GM19351 (cell line): Measurements from ENCODE around the gene PLCD3.

Experiments
- ATAC-seq: cut with Tn5 transposase; IDR thresholded peaks from one replicate; pipeline ENCODE4 v1.9.1; 2021; ENCODE audit warnings: mild to moderate bottlenecking, moderate library complexity; ENCODE audit not compliant: unreplicated experiment

Gene PLCD3

DNA sequence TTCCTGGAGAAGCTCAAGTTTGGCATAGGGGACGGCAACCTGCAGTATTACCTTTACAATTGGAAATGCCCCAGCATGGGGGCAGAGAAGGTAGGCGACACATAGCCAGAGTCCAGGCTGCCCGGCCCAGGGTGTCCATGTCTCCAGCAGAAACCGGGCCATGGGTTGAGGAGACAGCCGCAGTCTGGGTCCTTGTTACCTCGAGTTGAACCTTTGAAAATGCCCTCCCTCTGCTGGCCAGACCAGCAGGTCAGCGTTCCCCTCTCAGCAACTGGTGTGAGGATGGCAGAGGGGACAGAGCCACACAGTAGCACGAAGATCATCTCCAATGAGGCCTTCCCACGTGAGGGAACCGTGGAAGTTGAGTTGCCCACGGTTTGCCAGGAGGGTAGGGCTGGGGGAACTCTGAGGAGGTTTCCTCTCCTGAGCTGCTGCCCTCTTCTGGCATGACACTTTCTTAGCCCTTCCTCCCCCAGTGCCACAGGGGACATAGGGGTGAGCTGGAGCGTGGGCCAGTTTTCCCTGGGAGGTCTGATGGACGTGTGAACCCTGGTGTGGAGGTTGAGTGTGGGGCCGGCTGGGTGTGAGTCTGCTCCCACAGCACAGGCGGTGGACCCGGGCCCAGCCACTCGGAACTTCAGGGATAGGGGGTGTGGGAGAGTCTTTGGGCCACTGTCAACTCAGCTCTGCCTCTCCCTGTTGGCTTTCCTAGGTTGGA lies 27.2 kb downstream of the PLCD3 start:
- ATAC-seq = no peak

DNA sequence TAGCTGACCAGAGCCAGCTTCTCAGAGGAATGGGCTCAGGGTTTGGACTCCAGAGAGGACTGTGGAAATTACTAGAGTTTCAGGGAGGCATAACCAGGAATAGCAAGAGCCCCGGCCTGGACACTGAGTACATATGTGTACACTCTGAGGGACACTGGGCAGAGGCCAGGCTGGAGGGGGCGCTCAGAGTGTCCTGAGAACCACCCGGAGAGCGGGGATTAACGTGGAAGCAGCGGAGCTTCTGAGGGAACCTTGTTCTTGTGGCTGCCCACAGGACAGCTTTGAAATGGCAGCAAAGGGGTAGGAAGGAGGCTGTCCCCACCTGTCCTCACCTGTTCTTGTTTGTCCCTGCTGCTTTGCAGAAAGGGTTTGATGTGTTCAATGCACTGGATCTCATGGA lies 27.8 kb downstream of the PLCD3 start:
- ATAC-seq = no peak

DNA sequence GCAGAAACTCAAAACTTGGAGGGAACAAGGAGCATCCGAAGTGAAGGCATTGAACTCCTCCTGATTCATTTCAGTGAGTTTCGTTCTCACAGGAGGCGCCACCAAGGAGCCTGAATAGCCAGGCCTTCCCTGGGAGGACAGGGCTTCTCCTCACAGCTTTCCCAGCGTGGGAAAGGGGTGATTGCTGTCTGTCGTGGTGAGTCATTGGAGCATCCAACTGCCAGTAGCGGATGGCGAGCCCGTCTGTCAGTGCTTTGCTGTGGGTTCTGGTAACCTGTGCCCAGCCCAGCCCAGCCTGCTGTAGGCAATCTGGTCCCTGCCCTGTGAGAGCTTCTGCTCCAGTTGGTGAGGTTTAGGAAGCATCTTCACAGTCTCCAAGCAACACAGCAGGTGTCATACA lies 28.3 kb downstream of the PLCD3 start:
- no peak for ATAC-seq

DNA sequence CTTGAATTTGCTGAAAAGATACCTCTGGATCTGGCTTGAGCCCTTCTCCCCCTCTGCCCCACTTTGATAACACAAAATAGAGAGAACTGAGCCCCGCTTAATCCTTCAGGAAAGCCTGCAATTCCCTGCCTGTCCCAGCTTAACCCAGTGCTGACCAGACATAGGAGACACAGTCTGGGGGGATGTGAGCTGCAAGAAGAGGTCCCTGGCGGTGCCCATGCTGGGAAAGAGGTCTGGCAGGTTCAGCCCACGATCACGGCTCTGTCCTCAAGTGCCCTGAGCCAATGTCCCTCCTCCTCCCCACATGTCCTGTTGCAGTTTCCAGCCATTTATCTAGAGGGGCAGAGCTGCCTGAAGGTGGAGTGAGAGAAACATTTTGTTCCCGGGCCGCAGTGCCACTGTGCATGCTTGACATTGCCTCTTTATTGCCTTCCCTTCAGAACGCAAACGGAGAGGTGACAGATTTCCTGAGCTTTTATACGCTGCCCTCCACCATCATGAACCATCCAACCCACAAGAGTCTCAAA lies 29.0 kb downstream of the PLCD3 start:
- ATAC-seq = no peak

DNA sequence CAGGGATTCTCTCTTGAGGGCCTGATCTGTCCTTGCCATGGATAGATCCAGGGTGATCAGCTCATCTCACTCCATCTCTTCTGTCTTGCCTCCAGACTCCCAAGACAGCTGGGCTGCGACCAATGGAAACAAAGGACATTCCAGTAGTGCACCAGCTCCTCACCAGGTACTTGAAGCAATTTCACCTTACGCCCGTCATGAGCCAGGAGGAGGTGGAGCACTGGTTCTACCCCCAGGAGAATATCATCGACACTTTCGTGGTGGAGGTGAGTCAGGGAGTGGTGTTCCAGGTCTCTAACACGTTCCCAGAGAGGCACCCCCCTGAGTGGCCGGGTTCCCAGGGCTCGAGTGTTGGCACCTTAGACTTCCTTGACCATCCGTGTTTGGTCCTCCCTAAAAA lies 29.5 kb downstream of the PLCD3 start:
- ATAC-seq = no peak

DNA sequence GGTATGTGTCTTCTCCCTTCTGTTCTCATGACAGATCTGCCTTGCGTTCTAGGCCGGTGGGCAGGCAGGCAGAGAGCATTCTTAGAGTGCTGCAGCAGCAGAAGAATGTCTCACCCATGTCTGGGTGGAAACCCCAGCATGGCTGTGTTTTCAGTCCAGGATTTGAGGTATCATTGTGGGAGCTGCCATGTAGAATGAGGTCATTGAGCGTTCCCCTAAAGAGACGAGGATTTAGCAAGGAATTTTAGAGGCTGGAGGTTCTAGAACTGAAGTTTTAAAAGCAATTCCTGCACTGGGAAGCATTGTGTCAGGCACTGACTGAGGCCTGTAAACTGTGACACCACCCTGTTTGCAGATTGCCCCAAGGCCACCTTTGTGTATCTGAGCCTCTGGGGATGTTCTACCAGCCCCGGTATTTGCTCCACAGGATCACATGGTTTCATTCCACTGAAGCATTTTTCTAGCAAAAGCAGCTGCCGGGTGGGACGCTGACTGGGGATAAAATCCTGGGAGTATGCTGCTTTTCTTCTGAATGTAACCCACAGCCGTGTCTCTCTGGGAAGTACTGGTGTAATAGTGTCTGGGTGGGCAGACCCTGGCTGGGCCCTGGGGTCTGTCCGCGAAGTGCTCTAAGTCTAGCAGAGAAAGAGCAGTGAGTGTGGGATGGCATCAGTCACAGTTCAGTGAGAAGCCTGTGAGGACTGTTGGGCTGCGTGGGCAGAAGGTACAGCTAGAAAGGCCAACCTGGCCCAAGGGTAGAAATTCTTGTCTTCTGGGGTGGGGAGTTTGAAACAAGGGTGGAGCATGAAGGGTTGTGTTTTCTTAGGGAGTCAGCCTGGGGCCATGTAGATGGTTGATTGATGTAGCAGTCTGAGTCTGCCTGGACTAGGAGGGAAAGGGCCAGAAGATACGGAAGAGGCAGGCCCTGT lies 30.2 kb downstream of the PLCD3 start:
- no peak for ATAC-seq

DNA sequence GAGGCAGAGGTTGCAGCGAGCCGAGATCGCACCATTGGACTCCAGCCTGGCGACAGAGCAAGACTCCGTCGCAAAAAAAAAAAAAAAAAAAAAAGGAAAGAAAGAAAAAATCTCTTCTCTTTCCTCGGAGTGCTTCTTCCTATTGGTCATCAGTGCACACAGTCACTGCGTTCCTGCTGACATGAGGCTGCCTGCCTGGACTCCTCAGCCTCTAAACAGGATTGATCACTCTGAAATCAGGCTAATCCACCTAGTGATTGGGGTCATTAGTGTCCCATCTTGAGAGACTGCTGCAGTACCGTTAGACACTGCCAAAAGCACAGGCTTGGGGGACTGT lies 30.8 kb downstream of the PLCD3 start:
- ATAC-seq = no peak

DNA sequence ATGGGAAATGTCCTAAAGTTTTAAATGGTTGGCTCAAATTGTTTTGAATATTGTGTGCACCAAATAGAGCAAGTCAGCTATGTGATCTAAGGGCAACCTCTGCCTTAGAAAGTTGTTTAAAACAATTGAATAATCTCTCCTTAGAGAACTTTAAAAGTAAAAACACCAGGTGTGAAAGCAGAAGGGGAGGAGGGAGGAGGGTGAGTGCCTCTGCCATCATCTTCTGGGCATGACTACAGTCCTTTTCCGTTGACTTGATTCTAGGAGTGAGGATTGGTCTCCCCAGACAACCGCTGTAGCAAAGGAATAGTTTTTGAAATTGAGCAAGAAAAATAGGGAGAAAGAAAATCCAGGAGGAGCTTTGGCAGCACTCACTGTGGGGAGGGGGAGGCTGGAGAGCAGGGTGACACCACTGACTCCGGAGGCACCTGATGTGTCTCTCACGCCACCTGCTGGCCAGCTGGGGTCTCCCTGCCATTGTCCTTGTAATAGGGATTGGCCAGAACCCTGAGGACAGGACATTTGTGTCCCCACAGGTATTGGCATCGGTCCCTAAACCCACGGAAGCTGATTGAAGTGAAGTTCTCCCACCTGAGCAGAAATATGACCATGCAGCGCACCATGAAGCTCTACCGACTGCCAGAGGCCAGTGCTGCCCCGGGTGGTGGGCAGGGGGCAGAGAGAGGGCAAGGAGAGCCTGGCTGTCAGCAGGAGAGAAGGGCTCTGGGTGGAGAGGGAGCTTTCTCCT lies 33.3 kb downstream of the PLCD3 start:
- ATAC-seq = no peak

DNA sequence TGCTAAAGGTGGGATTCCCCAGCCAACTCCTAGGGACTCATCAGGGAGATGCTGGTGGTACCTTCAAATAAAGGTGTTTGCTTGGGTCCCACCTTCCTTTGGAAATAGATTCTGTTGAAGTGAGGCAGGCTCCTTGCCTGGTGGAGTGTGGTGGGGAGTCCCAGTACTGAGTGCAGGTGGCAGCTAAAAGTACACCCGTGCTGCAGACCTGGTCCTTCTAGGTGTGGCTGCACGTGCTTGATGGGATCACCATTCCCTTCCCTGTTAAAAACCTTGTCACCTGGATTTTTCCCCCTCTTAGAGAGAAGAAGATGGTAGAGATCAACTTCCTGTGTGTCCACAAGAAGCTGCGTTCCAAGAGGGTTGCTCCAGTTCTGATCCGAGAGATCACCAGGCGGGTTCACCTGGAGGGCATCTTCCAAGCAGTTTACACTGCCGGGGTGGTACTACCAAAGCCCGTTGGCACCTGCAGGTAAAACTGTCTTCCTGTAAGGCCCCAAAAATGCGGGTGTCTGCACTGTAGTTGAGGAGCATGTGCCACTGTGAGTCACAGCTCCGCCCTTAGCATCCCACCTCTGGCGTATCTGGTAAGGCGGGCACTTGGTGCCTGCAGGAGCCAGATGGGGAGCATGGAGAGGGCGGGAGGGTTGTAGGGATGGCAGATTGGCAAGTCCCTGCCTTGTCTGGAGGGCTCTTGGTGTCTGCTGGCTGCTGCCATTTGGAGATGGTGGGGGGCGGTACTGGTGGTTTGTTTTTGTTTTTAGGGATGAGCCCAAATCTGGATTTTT lies 34.0 kb downstream of the PLCD3 start:
- no peak for ATAC-seq

DNA sequence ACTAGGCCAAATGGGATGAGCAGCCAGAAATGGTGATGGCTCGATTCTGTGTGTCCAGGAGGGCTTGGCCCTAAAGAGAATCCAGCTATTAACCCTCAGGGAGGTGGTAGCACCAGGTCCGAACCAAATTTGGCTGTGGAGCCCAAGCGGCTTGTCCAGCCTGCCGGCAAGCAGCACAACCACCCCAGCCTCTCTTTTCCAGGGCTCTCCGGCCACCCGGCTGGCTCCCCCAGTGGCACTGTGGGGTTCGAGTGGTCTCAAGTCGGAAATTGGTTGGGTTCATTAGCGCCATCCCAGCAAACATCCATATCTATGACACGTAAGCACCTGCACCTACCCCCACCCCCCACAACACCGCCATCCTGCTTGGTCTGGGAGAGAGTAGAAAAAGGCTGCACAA lies 35.4 kb downstream of the PLCD3 start:
- no peak for ATAC-seq

DNA sequence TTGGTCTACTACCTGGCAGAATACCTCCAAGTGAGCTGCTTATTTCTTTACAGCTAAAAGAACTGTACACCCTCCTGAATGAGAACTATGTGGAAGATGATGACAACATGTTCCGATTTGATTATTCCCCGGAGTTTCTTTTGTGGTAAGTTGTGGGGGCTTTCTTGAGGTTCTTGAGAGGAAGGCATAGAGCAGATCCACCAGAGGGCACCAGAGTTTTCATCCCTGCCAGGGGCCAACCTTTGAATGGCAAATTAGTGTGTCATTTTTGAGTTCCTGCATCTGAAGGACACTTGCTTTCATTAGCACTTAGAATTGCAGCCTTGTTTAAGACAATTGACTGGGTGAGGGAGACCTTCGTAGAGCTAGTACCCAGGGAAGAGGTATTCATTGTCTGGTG lies 36.2 kb downstream of the PLCD3 start:
- ATAC-seq = no peak

DNA sequence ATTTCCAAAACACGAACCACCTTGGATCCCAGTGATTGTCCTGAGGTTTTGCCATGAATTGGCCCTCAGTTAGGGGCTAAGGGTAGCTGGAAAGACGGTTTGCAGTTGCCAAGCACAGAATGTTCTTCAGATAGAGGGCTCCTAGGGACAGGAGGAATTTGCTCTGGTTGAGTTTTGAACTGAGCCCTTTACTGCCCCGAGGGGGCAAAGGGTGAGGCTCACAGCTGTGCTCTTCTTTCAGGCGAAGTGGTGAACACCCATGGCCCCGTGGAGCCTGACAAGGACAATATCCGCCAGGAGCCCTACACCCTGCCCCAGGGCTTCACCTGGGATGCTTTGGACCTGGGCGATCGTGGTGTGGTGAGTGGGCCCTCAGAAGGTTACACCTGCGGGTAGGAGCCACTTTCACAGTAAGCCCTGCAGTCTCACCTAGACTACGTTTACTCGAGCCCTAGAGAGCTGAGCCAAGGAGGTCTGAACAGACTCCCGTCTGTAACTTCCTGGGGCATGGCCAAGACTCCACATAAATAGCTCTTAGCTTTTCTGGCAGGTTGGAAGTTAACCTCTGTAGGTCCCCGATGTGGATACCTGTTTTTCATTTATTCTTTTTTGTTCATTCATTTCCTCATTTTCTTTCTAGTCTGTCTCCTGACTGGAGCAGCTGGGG lies 38.7 kb downstream of the PLCD3 start:
- ATAC-seq = no peak

DNA sequence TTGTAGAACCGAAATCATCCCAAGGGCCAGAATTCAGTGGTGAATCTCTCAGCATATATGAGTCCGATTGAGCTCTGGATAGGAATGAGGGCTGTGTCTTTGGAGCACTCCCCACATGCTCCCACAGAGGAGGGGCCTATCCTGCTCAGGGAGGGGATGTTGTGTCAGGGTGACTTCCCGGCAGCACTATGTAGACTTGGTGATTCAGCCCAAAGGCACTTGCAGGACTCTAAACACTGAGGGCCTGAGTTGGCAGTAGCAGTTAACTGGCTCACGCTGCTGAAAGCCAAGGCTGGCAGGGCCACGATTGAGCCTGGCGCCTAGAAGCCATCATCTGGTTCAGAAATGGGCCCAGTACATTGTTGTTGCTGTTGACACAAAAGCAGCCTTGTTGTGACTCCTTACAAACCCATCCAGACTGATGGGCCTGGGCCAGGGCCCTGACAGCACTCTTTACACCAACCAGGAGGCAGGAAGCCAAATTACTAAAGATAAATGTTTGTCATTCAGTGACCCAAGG lies 39.3 kb downstream of the PLCD3 start:
- no peak for ATAC-seq

DNA sequence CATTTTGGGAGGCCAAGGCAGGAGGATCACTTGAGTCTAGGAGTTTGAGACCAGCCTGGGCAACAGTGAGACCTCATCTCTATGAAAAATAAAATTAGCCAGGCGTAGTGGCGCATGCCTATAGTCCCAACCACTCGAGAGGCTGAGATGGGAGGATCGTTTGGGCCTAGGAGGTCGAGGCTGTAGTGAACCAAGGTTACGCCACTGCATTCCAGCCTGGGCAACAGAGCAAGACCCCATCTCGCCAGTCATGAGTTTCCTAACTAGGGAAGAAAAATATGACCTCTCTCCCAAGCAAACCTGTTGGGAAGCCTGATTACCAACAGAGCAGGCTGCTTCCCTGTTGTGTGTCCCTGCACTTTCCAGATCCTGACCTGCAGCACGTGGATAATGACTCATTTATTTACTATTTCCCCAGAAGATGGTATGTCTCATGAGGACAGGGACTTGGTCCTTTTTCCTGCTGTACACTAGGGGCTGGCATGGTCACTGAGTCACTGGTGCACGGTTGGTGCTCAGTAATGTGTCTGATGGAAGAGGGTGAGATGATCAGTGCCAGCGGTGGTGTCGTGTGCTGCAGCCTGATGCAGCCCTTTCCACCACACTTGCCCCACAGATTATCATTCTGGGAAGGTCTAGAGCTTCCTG lies 40.4 kb downstream of the PLCD3 start:
- ATAC-seq = no peak

DNA sequence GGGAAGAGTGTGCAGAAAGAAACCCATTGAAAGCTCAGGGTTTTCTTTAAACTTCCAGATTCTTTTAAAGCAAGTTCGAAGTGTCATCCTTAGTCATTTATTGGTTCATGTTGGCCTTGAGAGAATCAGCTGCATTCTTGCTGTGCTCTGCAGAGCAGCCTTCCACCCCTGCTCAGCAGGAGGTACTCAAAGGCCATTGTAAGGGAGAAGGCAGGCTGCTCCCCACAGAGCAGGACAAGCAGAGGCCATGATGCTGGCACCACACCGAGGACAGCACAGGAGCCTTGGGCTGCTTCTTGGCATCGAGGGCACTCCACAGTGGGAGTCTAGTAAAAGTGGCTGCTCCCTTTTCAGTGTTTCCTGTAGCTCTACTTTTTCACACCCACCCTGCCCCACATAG lies 41.6 kb downstream of the PLCD3 start:
- ATAC-seq = no peak

DNA sequence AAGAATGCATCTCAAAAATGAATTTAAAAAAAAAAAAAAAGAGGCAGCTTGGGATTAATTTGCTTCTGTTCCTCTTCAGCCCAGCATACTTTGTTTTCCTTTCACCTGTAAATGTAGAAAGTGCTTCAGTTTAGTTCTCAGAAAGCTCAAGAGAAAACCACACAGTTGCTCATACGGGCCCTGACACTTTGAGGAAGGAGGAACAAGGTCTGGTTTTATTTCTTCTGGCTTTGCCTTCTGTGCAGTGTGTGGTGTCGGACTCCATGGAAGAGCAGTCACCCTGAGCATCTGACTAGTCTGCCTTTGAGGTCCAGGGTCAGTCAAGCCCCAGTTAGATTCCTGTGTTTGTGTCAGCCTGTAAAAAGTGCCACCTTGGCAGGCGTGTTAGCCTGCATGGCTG lies 43.6 kb downstream of the PLCD3 start:
- ATAC-seq = no peak

DNA sequence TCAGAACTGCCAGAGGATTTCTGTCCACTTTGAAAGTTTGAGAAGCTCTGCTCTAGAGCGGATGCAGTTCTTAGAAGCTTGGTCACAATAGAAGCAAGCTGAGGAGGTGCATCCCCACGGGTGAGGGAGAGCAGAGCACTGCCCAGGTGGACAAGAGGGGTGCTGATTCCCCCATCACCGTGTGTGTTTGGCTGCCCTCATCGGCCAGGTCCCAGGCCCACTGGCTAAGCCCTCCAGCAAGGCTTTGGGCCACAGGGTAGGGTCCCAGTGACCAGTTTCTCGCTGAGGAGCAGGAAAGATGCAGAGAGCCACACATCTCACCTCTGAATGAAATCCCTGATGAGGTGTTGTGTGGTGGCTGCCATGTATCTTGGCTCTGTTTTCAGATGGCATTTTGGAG lies 44.3 kb downstream of the PLCD3 start:
- no peak for ATAC-seq

DNA sequence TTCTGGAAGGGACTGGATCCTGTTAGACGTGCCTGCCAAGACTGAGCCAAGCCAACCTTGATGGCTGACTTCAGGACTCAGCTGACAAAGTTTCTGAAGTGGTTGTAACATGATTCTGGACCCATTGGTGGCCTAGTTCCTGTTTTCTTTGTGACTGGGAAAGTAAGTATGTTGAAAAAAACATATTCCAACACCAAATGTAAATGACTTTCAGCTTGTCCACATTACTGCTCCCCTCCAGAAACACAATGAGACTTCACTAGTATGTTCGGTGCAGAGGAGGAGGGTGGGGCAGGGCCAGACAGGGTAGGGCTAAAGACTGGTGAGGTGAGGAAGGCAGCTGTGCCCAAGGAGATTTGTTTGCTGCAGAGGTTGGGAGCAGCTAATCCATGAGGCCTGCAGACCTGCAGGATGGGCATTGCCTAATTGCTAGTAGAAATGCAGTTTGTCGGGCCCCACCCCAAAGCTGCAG lies 44.8 kb downstream of the PLCD3 start:
- no peak for ATAC-seq

DNA sequence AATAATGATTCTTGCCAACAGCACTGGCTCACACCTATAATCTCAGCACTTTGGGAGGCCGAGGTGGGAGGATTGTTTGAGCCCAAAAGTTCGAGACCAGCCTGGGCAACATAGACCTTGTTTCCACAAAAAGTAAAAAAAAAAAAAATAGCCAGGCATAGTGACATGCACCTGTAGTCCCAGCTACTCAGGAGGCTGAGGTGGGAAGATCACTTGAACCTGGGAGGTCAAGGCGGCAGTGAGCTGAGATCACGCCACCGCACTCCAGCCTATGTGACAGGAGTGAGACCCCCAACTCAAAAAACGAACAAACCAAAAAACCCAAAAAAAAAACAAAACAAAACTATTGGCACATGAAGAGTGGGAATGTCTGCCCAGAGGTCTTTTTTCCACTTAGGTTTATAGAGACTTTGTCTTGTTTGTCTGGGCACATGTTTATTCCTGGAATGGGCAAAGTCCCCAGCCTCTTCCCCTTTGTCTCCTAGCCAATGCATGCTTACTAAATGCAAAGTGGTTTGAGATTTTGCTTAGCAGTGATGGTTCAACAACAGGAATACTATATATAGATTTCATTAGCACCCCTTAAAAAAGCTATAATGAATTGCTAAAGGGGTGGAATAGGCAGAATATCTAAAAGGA lies 45.3 kb downstream of the PLCD3 start:
- no peak for ATAC-seq
